ENCODE measurements around the gene ENTPD8.
"Not testable (repeated sequence)": the region's sequence is repeated elsewhere in the genome, so short reads cannot be mapped to it uniquely, and the experiment has no call there.

Gene ENTPD8

DNA sequence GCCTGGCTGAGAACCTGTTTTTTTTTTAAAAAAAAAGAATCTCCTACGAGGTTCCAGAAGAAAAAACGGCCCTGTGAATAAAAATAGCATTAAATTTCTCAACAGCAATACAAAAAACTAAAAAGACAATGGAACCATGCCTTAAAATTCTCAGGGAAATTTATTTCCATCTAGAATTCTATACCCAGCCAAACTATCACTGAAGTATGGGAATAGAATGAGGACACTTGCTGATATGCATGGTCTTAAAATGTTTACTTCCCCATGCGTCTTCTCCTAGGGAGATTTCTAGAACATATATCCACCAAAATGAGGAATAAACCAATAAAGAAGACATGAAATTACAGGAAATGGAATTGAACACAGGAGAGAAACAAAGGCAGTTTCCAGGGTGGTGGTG, 34.5 kb upstream of the ENTPD8 start:
- DNase-seq (ENCODE audit: low spot score): no peak

DNA sequence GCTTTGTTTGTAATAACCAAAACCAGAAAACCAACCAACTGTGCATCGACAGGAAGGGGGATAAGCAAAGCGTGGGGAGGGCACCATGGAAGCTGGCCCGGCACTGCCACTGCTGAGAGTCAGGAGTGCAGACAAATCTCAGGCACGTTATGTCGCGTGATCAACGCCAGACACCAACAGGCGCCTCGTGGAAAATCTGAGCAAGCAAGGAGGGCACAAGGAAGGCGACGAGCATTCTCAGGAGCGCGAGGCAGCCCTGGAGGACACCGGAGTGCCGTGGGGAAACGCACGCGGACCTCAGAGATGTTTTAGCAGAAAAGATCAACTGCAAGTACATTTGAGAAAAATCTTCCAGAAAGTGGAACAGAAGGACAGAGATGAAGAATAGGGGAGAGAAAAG, 33.1 kb upstream of the ENTPD8 start:
- DNase-seq (ENCODE audit: low spot score): no peak

DNA sequence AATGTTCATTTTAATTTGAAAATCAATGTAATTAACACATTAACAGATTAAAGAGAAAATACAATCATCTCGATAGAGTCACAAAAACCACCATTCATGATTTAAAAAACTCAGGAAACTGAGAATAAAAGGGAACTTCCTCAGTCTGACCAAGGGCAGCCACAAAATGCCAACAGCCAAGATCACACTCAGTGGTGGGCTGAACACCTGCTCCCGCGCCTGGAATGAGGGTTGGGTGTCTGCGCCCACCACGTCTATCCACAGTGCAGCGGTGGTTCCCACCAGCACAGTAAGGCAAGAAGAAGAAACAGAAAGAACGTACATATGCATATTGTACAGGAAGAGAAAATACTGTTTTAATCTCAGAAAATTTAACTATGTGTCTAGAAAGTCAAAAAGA, 29.6 kb upstream of the ENTPD8 start:
- DNase-seq (ENCODE audit: low spot score): no peak

DNA sequence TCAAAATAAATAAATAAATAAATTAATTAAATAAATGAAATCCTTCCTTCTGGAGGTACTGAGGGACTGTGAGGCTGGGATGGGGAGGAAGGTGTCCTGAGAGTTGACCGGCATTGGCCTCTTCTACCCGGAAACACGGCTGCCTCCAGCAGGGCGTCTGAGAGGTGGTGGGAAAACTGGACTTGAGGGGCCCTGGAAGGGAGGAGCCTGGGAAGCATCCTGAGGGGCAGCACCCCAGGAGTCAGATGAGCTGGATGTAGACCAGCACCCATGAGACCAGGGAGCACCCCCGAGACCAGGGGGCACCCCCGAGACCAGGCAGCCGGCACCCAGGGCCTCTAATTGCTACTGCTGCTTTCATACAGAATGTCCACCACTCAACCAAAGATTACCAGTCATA, 26.7 kb upstream of the ENTPD8 start:
- DNase-seq (ENCODE audit: low spot score): no peak

DNA sequence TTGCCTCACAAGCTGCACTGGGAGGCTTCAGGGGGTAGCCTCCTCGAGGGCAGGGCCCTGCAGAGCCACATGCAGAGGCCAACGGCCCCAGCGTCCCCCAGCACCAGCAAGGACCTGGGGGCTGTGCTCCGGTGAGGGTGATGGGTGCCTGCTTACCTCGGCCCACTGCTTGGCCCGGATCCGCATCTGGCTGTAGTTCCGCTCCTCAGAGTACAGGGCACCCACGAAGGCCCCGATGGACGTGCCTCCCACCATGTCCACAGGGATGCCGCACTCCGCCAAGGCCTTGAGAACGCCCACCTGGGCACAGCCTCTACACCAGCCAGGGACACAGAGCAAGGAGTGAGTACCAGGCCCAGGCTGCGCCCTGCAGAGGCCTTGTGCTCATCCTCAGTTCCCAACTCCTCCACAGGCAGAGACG, 26.0 kb upstream of the ENTPD8 start:
- DNase-seq (ENCODE audit: low spot score): no peak

DNA sequence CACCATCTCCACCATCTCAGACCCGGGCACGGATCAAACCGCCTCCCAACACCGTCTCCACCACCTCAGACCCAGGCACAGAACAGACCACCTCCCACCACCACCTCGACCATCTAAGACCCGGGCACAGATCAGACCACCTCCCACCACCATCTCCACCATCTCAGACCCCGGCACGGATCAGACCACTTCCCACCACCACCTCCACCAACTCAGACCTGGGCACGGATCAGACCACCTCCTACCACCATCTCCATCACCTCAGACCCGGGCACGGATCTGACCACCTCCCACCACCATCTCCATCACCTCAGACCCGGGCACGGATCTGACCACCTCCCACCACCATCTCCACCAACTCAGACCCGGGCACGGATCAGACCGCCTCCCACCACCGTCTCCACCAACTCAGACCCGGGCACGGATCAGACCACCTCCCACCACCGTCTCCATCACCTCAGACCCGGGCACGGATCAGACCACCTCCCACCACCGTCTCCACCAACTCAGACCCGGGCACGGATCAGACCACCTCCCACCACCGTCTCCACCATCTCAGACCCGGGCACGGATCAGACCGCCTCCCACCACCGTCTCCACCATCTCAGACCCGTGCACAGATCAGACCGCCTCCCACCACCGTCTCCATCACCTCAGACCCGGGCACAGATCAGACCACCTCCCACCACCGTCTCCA, 25.4 kb upstream of the ENTPD8 start:
- not testable (repeated sequence) for DNase-seq (ENCODE audit: low spot score)

DNA sequence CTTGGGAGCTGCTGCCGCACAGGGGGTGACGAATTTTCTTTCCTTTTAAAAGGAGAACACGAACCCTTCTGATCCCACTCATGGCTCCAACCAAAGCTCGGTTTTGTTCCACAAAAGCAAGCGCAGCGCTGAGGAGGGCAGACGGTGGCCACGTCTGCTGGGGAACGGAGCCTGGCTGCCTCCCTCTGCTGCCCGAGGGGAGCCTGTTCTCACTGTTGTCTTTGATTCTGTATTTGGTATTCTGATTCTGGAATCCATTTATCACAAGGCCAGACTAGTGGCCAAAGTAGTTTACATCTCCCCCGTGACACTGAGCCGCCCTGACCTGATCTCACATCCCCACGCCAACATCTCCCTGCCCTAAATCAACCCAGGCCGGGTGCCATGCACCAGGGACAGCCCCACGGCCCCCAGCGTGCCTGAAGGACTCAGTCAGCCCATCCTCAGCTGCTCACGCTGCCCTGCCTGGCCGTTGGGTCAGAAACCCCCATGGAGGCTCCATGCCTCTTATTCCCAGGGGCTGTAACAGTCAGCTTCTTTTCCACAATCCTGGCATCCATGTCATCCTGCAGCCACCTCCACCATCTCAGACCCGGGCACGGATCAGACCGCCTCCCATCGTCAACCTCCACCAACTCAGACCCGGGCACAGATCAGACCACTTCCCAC, 24.7 kb upstream of the ENTPD8 start:
- DNase-seq (ENCODE audit: low spot score): no peak

DNA sequence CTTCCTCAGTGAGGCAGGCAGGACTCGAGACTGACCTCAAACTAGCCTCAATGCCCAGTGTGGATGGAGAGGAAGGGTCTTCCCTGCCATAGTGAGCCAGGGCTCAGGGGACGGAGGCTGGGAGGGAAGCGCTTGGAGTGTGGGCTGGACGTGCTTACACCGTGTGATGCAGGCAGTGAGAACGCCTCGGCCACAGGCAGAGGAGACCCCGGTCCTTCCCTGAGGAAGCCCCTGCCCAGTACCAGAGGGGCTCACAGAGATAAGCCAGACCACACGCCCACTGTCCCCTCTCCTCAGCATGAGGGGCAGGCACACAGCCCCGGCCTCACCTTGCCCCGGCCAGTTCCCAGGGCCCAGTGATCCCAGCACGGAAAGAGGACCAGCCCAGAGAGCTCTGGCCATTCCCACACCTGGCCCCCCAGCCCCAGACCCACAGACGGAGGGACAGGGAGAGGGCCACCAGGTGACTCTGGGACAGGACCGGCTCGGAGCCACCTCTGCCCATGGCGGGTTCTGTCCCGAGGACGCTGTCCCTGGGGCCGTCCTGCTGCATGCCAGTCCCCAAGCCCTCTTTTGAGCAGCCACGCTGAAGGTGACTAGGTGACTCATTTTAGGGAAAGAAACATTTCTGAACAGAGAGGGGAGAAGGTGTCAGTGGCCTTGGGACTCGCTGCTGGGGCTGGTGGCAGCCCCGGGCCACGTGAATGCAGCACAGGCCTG, 24.0 kb upstream of the ENTPD8 start:
- no peak for DNase-seq (ENCODE audit: low spot score)

DNA sequence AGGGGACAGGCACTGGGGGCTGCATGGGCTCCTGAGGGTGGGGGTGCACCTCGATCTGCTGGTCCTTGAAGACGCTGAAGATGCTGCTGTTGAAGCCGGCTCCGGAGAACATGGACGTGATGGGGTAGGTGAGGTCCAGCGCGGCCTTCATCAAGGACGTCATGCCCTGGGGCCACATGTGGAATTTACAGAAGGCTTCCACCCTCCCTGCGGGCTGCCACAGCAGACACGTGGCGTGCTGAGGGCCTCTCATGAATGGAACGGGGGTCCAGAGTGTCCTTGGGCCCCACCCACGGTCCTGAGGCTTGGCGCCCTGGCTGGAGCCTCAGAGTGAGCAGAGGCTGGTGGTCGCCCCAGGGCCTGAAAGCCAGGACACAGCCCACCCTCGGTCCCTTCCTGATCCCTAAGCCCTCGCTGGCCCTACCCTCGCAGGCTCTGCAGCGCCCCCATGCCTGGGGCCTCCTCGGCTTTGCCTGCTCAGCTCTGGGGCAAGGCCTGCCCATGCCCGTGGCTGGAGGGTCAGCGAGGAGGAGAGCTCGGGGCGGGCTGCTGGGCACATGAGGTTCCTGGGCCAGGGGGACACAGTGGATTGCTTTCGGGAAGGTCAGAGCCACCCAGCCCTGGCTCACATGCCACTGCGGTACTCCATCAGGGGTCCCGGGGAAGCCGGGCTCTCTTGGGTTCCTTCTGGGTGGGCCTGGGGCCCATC, 23.3 kb upstream of the ENTPD8 start:
- no peak for DNase-seq (ENCODE audit: low spot score)

DNA sequence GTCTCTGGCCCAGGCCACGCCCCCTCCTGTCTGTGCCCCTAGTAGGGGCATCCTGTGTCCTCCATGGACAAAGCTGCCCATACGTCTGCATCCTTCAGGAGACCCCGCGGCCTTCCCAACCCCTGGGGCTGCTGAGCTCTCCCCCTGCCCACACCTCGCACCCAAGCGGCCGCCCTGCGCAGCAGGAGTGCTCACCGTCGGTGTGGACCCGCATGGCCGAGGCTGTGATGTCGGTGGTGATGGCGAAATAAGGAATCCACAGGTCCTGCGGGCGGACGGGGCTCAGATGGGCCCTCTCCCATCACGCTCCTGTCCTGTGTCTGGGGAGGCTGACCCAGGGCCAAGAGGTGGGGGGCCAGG, 22.8 kb upstream of the ENTPD8 start:
- no peak for DNase-seq (ENCODE audit: low spot score)

DNA sequence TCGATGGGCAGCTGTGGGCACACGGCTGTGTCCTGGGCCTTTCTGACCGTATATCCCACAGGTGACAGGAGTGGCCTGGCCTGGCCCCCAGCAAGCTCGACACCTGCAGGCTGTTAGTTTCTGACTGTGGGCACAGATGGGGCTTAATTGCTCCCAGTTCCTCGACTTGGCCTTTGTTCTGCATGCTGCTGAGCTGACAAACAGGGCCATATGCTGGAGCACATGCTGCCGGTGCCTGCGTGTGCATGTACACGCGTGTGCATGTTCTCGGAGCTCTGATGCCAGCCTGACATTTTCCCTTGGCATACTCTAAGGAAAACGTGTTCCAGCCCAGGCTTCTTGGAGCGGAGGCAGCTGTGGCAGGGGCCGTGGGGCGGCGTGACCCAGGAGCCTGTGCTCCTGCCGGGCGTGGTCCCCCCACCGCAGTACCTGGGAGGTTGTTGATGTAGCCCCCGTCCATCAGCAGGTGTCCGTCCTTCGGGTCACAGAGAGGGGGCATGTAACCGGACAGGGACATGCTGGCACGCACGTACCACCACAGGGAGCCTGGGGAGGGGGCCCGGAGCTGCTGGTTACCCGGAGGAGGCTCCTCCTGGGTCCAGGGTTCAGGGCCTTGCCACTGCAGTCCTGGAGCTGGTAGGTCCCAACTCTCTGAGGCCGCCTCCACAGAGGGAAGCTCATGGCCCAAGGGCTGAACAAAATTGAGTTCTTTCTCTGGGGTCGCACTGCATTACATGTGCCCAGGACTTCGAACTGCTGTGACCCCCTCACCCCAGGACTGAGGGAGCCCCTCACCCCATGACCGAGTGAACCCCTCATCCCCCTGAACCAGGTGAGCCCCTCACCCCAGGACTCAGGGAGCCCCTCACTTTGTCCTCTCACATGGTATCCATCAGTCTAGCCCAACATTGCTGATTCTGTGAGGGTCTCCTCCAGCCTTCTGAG, 22.1 kb upstream of the ENTPD8 start:
- no peak for DNase-seq (ENCODE audit: low spot score)

DNA sequence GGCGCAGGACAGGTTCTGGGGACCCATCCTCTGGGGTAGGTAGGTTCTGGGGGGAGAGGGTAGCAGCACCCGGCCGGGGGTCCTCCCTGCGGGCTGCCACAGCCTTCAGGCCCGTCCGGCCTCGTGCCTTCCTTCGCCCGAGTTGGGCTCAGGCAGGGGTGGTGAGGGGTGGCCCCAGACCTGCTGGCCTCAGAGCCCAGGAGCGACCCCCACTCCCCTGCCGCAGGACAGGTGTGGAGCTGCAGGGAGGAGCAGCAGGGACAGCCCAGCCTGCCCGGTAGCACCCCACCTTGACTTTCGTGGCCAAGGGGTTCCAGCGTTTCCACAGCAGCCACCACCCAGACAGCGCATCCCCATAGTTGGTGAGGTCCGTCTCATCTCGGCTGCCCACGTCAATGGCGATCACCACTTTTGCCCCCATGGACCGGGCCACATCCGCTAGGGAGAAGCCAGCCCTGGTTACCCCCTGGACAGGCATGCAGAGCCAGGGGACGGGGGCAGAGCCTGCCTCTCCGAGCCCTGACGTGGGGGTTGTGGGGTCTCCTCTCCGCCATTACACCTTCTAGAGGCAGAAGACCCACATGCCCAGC, 21.3 kb upstream of the ENTPD8 start:
- DNase-seq (ENCODE audit: low spot score): no peak

DNA sequence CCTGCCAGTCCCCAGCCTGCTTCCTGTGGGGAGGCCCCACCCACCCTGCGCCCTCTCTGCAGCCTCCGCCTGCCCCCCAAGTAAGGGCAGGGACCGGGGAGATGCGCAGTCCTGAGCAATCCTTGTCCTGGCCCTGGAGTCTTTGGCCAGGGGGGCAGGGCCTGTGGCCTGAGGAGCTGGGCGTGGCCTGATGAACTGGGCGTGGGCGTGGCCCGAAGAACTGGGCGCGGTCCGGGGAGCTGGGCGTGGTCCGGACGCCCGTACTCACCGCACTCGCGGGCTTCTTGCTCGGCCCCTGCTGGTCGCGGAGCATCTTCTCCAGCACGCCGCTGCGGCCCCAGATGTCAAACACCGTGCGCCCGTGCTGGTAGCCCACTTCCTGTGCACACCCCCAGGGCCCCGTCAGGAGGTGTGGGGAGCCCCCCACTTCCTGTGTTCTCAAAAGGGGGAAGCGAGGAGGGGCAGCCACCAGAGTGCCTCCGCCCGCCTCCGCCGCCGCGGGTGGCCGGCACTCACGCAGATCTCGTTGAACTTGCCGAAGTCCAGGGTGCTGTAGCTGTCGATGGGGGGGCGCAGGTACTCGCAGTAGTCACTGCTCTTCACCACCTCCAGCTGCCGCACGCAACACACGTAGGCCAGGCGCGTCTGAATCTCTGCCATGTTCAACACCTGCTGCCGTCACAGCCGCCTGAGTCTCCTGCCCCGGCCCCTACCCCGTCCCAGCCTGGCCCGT, 20.7 kb upstream of the ENTPD8 start:
- peak; percentile 83 for DNase-seq (ENCODE audit: low spot score)

DNA sequence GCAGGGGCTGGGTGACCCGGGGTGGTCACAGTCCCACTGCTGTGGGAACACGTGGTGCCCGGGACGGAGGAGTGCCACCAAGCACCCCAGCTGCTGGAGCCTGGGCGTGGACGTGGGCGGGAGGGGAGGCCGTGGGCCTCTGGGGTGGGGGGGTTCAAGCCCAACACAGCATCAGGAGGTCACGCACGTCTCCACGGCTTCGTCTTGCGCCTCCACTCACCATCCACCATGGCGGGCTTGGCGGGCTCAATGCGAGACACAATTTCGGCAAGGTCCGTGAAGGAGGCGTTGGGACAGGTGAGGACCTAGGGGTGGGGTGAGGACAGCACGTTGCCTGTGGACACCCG, 20.1 kb upstream of the ENTPD8 start:
- DNase-seq (ENCODE audit: low spot score): no peak

DNA sequence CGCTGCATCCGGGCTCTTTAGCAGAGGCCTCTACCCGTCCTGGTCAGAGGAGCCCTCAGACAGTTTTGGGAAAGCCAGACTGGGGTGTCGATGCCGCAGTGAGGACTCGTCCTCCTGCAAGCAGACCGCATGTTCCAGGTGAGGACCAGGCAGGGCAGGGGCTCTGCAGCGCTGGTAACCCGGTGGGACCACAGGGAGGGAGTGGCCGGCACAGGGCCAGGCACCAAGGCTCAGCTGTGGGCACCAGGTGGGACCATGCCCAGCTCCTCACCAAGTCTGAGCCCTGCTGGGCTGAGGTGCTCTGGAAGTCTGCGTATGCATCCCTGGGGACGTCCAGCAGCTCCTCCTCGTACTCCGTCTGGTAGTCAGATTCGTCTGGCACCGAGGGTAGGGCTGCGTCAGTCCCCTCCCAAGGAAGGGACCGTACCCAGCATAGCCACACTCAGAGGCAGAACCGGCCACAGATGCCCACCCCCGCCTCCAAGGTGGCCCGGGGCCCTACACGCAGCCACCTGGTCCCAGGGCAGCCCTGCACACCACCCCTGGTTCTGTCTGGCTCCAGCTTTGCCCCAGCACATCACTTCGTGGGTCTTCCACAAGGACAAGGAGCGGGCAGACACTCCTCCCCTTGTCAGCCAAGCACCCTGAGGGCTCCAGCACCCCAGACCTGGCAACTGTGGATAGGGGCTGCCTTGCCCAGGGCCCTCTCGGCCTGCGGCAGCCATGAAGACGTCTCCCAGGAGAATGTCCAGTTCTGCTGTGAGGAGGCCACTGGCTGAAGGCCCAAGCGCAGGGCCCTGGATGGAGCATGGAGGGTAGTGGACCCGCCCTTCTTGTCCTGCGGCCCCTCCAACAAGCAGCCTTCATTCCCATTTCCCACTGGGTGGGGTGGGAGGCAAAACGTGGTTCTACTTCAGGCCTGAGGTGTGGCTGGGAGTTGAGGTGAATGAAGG, 19.5 kb upstream of the ENTPD8 start:
- DNase-seq (ENCODE audit: low spot score): no peak

DNA sequence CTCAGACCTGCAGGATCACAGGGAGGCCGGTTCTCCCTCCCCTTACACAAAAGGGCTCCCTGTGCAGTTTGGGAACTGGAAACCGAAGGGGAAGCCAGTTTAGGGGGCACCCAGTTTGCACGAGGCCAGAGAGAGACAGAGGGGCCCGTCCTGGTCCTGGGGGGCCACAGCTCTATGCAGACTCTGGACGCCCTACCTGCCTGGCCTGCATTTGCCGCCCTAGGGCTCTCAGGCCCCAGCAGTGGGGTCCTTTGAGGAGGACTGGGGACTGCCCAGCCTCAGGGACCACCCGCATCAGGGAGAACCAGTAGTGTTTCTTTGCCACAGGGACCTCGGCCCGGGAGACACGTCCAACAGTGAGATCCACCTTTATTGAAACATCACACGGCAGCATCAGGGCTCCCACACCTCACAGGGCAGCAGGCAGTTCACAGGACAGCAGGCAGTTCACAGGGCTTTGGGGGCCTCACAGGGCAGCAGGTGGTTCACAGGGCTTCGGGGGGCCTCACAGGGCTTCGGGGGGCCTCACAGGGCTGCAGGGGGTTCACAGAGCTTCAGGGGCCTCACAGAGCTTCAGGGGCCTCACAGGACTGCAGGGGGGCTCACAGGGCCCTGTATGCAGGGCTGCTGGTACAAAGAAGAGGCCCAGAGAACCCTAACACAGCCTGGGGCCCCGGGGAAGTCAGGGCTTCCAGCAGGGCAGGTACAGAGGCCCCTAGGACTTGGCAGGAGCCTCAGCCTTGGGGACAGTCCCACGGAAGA, 18.6 kb upstream of the ENTPD8 start:
- no peak for DNase-seq (ENCODE audit: low spot score)

DNA sequence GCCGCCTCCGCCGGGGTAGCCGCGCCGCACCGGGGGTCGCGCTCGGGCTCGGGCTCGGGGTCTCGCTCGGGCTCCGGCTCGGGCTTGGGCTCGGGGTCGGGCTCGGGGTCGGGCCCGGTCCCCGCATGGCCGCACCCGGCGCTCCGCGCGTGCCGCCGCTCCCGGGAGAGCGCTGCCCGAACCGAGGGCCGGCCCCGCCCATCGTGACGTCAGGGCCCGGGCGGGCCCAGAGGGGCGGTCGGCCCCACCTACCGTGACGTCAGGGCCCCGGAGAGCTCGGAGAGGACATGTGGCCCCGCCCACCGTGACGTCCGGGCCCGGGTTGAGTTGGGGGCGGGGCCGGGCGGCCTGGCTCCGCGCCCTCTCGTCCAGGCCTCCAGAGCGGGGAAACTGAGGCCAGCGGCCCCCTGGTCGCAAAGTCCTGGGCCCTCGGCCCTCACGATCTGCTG, 18.0 kb upstream of the ENTPD8 start, which contains the start of gene NSMF:
Gene NSMF, minus strand, starts transcription at position 183 of the 449 bp plus-strand sequence. CDS start 232 bp downstream, outside the sequence.
- DNase-seq (ENCODE audit: low spot score): peak; percentile 100

Measured in AG08396 (cell line).